GM15510 (cell line): Measurements from ENCODE around the gene RAD9A.

Source experiments
- POLR2A ChIP-seq: IDR thresholded peaks from 3 replicates; pipeline ENCODE4 v1.6.1; 2011; ENCODE audit warnings: borderline replicate concordance; ENCODE audit not compliant: insufficient read length; ENCODE audit errors: extremely low read depth

Gene RAD9A

GRCh38 chr11:67354075-67355022 lies 37.4 kb upstream of the RAD9A start:
- no peak for TF ChIP-seq POLR2A

- no peak for TF ChIP-seq POLR2A
These were observed 36.6 kb upstream of the RAD9A start for GRCh38 chr11:67355023-67355793.

DNA sequence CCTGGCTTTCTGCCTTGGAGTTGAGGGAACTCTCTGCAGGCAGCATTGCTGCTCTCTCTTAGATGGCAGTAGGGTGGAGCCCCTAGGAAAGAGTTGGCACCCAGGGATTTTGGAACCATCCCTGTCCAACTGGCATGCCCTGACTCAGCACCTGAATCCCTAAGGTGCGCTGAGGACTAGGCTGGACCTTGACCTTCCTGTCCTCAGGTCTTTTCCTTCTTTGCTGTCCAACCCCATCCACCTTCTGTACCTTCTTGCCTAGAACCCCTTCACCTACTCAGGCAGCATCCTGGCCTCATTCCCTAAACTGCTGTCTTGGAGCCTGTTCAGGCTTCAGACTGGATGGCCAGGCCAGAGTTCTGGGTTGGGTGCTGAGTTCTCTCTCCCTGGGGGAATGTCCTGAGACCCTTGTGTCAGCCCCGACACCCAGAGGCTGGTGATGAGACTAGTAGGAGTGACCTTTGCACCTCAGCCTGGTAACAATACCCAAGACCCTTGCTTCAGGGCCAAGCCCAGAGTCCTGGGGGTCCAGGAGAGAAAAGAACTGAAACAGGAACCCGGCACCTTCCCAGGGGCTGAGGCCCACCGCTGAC lies 35.9 kb upstream of the RAD9A start:
- no peak for TF ChIP-seq POLR2A

DNA sequence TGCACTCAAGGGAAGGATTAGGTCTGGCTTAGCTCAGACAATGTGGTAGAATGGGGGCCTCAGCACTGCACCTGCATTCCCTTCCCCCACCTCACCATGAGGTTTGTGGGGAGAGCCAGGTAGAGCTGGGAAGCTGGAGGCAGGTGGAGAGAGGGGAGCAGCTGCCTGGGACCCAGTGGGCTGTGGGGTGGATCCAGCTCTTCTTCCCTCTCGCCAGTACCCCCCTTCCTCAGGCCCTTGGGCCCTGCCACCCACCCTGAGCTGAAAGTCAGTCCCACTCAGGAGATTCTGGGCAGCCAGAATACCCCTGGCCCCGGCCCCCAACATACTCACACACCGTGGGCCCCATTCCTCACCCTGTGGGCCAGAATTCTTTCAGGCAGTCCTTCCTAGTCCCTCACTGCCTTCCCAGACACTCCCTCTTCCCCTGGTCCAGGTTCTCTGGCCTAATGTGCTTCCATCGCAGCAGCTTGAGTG lies 35.4 kb upstream of the RAD9A start:
- TF ChIP-seq POLR2A, result no peak

GRCh38 chr11:67356864-67357561 lies 34.8 kb upstream of the RAD9A start:
- no peak for TF ChIP-seq POLR2A

- TF ChIP-seq POLR2A, result no peak
These were observed 33.7 kb upstream of the RAD9A start for GRCh38 chr11:67357831-67358670.

- no peak for TF ChIP-seq POLR2A
These were observed 27.6 kb upstream of the RAD9A start for GRCh38 chr11:67364169-67364568.

DNA sequence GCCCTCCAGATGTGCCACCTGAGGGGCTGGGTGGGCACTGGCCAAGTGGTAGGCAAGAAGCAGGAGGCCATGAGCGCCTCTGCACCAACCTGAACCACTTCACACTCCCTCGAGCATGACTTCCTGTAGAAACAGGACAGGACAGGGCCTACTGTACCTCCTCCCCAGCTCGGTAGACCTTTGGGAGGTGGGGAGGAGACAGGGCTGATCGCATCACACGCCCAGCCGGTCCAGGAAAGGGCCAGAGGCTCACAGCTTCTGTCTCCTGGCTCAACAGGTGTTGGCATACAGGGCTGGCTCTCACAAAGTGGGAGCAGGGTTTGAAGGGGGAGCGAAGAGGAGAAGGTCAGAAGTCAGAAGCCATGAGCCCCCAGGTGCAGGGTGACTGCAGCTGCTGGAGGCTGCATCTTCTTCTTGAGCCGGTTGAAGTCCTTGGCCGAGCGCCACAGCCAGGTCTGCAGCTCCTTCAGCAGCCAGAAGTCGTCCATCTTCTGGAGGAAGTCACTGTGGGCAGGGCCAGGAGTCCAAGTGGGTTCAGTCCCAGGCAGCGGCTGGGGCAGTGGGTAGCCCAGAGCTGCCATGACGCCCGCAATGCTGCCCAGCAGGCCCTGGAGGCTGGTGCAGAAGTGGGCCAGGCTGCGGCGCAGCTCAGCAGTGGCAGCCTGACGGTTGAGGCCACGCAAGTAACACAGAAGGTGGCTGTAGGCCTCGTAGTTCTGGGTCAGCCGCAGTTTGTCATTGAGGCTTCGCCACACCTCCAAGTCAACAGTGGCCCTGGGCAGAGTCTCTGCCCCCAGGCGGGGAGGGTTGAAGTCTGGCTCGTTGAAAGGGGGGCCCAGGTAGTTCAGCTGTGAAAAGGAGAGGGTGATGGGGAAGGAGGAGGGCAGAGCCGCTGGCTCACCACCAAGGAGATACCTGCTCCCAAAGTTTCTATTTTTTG lies 26.7 kb upstream of the RAD9A start:
- no peak for TF ChIP-seq POLR2A

DNA sequence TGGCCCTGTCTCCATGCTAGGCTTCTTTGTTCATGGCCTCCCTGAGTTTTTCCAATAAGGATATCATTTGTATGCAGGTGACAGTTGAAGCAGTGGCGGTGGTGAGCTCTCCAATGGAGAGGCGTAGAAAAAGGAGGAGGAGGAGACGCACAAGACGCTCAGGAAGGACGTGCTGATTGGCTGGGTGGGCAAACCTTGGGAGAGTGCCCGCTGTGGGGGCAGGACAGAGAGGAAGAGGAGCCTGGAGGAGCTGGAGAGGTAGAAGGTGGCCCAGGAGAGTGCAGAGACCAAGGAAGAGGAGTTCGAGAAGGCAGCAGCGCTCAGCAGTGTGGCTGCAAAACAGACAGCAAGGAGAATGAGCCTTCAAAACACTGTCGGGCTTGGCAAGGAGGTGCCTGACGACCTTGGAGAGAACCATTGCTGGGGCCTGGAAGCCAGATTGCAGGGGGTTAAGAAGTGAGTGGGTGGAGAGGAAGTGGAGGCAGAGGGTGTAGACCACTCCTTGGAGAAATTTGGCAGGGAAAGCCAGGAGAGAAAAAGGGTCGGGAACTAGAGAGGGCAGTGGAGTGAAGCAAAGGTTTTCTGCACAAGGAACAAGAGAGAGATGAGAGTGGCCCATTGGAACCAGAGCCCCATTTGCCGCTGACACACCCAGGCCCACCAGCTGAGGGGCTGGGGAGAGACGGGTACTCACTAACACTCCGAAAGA lies 25.9 kb upstream of the RAD9A start:
- no peak for TF ChIP-seq POLR2A

GRCh38 chr11:67366546-67366945 lies 25.2 kb upstream of the RAD9A start:
- no peak for TF ChIP-seq POLR2A

GRCh38 chr11:67366961-67367760 lies 24.6 kb upstream of the RAD9A start:
- no peak for TF ChIP-seq POLR2A

DNA sequence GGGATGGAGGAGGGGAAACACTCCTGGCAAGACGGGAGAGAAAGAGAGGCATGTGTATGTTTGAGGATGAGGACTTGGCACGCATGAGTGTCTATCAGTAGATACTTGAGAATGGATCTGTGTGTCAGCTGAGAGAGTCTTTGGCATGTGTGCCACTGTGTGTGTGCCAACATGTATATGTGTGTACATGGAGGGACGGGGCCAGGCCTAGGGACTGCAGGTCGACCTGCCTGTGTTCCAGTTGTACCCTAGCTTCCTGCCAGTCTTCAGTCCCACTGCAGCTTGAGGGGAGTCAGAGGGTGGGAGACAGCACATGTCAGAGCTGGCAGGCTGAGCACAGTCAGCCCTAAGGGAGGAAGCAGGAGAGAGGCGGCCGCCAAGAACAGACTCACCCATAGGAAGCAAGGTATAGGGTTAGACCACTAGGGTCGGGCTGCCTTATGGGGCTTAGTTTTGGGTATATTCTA lies 24.0 kb upstream of the RAD9A start:
- no peak for TF ChIP-seq POLR2A

GRCh38 chr11:67368621-67369020 lies 23.2 kb upstream of the RAD9A start:
- no peak for TF ChIP-seq POLR2A
